Mononuclear cell (primary cell): ENCODE results near the gene VSIG2. TPM values are rescaled to one million over a fixed set of nuclear protein-coding genes. Genes with fewer than 3 reads are reported as not detected.

Source experiments
- total RNA-seq: library from RNA; depleted of rRNA; stranded (reverse); fragments of >200 nt; gene quantifications from one replicate; pipeline ENCODE4 v1.2.3, GENCODE V29; 2012

Gene VSIG2
- total RNA-seq, 1 donor, result 0.42 TPM

Other genes with a start within 250 kb of the VSIG2 start
- gene OR8B12, start 208.6 kb downstream of the VSIG2 start, total RNA-seq, result not detected
- not detected for gene OR8A1, start 182.3 kb downstream of the VSIG2 start, total RNA-seq
- gene PANX3, start 140.8 kb downstream of the VSIG2 start, total RNA-seq, result not detected
- gene TBRG1, start 129.4 kb downstream of the VSIG2 start, total RNA-seq, result 39.7 TPM
- 4.3 TPM for gene SIAE, start 78.5 kb downstream of the VSIG2 start, total RNA-seq
- 1.7 TPM for gene SPA17, start 78.4 kb downstream of the VSIG2 start, total RNA-seq
- gene NRGN, start 12.3 kb downstream of the VSIG2 start, total RNA-seq, result 58.9 TPM
- gene ESAM, start 10.0 kb upstream of the VSIG2 start, total RNA-seq, result 9.4 TPM
- 3.6 TPM for gene MSANTD2, start 48.2 kb upstream of the VSIG2 start, total RNA-seq
- gene ROBO3, start 113.2 kb upstream of the VSIG2 start, total RNA-seq, result 6.2 TPM
- 0.31 TPM for gene ROBO4, start 145.6 kb upstream of the VSIG2 start, total RNA-seq
- not detected for gene HEPN1, start 167.0 kb upstream of the VSIG2 start, total RNA-seq
- gene HEPACAM, start 183.8 kb upstream of the VSIG2 start, total RNA-seq, result 0.10 TPM
- gene CCDC15, start 201.9 kb upstream of the VSIG2 start, total RNA-seq, result 1.4 TPM